ENCODE measurements around the gene CMC2.

DNA sequence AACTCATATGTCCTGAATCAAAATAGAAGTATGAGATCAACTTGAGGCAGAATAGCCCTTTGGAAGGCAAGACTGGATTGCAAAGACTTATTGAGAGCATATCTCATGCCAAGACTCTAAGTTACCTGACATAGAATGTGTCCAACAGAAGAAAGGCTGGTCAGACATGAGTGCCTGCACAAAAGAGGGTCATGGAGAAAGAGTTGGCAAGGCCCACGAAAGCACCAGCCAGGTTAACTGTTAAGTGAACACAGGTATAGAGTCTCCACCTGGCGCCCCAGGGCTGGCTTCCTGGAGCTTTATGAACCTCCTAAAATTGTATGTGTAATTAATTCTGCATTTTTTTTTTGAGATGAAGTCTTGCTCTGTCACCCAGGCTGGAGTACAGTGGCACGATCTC is 71.0 kb downstream of the CMC2 start:
- TF ChIP-seq SMC3 (conservative IDR thresholded peaks at IDR 0.05; ENCODE audit: poor library complexity) = no peak
- TF ChIP-seq, protein P1, sequence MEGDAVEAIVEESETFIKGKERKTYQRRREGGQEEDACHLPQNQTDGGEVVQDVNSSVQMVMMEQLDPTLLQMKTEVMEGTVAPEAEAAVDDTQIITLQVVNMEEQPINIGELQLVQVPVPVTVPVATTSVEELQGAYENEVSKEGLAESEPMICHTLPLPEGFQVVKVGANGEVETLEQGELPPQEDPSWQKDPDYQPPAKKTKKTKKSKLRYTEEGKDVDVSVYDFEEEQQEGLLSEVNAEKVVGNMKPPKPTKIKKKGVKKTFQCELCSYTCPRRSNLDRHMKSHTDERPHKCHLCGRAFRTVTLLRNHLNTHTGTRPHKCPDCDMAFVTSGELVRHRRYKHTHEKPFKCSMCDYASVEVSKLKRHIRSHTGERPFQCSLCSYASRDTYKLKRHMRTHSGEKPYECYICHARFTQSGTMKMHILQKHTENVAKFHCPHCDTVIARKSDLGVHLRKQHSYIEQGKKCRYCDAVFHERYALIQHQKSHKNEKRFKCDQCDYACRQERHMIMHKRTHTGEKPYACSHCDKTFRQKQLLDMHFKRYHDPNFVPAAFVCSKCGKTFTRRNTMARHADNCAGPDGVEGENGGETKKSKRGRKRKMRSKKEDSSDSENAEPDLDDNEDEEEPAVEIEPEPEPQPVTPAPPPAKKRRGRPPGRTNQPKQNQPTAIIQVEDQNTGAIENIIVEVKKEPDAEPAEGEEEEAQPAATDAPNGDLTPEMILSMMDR (IDR thresholded peaks at IDR 0.05; ENCODE audit: poor library complexity, severe bottlenecking) = no peak
- no peak for TF ChIP-seq POLR2AphosphoS5 (IDR thresholded peaks at IDR 0.05)
- TF ChIP-seq RAD21 (conservative IDR thresholded peaks at IDR 0.05) = no peak
- TF ChIP-seq EP300 (conservative IDR thresholded peaks at IDR 0.05; ENCODE audit: poor library complexity, severe bottlenecking) = no peak
- TF ChIP-seq EZH2 (IDR thresholded peaks at IDR 0.05; ENCODE audit: borderline replicate concordance, insufficient read depth, low read length, poor library complexity, severe bottlenecking) = no peak
